GM21619 (cell line): Measurements from ENCODE around the gene MSMO1.
"Not testable (repeated sequence)": the region's sequence is repeated elsewhere in the genome, so short reads cannot be mapped to it uniquely, and the experiment has no call there.

Experiments
- ATAC-seq: cut with Tn5 transposase; IDR thresholded peaks from one replicate; pipeline ENCODE4 v1.9.1; 2021; ENCODE audit not compliant: unreplicated experiment

The MSMO1 gene

DNA sequence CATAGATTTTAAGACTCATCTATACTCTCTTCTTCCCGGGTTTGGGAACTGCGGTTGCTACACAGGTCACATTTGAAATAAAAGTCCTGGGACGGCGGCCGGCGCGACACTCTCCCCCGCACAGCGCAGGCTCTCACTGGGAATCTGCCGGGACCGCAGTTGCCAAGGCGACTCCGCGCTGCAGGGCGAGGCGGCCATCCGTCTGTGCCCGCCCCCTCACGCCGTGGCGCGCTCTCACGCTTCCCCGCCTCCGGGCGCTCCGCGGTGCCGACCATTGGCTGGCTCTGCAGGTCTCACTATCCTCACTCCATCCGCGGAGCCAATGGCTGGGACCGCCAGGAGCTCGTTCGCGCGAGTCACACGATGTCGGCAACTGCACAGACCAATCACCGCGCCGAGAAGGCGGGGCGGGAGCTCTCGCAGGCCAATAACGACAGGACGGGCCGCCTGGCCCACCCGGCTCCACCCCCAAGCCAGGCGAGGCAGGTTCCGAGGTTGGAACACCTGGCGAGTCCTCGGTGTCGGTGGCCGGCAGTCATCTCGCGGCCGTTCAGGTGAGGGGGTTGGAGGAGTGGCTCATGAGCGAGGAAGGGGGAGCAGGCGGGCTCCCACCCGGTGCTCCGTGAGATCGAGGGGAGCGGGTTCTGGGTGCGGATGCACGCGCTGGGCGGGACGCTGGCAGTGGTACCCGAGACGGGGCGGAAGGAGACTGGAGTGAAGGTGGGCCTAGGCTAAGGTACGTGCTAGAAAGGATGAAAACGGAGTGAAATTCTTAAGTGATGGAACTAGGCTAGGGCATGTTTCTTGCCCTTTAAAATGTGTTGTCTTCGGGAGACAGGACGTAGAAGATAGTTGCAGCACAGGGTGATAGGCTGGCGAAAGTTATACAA lies at the start of gene MSMO1:
MSMO1 (plus strand) TSS at position 459 of the 890 bp plus-strand sequence. CDS start 5,702 bp downstream, outside the sequence.
- ATAC-seq, result peak; percentile 97

DNA sequence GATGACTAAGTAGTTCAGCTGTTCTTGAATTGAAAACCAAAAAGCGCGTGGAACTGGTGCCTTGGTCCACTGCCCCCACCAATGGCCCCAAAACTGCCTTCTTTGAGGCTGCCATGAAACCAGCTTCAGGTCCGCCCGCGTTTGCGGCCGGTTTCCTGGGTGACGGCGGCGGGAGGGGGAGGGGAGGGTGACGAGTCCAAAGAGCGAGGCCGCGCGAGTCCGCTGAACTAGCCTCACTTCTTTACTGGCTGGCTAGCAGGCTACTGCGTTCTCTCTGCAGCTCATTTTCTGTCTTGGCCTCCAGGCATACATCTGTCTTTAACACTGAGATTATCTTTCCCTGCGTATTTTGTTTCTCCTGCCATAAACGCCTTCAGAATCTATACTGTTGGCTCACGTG lies 47.9 kb upstream of the MSMO1 start:
- ATAC-seq, result not testable (repeated sequence)

DNA sequence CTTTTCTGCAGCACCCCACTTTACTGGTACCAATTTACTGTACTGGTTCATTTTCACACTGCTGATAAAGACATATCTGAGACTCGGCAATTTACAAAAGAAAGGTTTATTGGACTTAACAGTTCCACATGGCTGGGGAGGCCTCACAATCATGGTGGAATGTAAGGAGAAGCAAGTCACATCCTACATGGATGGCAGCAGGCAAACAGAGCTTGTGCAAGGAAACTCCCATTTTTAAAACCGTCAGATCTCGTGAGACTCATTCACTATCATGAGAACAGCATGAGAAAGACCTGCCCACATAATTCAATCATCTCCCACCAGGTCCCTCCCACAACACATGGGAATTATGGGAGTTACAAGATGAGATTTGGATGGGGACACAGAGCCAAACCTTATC lies 42.8 kb upstream of the MSMO1 start:
- not testable (repeated sequence) for ATAC-seq

DNA sequence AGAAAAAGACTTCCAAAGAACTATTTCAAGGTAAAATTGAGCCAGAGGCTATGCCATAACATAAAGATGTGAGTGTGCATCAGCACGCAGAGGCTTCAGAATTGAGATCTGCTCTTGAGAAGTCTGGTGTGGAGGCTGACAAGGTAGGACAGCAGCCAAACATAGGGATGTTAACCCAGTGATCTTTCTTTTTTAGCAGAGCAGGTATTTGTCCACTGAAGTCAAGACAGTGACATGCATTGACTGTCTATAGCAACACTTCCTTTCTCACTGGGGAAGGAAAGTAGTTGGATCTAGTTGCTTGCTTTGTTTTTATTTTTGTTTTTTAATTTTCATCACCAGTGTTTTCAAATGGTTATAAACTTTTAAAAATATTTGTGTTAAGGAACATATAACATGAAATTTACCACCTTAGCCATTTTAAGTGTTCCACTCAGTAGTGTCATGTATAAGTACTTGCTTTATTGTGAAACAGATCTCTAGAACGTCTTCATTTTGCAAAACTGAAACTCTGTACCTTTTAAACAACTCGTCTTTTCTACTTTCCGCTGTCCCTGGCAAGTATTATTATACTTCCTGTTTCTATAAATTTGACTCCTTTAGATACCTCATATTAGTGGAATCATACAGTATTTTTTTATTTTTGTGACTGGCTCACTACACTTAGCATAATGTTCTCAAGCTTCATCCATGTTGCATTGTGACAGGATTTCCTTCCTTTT lies 40.7 kb upstream of the MSMO1 start:
- peak; percentile 77 for ATAC-seq

DNA sequence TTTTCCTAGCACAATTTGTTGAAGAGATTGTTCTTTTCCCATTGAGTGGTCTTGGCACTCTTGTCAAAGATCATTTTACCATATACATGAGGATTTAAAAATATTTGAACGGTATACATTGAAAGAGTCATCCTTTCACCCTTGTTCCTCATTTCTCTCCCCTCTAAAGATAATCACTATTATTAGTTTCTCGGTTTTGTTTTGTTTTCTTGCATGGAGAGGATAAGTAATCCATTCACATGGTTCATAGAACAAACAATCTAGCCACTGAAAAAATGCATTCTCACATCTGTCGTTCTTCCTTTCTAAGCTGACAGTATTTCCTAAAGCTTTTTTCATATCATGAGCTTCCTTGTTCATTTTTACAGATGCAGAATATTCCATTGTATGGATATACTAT lies 39.2 kb upstream of the MSMO1 start:
- peak; percentile 54 for ATAC-seq

DNA sequence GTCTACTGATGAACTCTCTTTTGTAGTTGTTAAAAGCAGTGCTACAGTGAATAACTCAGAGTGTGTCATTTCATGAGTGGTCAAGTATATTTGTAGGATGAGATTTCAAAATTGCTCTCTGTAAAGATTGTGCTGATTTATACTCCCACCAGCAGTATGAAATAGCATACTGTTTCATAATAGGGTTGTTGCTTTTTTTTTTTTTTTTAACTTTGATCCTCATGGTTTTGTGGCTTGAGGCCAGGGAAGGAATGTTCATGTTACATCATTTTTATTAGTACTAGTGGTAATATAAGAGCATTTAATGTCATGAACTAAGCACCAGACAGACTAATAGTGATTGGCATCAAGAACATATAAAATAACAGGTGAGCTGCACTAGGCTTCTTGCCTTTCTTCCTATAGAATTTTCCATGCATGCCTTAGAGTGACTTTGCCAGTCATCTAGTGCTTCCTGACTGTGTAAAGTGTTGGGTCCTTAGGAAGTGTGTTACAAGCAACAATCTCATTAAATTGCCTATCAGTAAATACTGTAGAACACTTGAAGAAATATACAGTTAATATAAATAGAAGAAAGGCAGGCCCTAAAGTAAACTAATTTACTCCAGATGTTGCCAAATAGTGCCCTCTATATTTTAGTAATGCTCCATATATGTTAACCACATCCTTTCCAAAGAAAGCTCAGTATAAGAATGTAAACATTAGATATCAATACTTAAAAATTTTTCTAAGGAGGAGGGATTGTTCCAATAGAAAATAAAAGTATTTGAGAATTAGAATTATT lies 38.6 kb upstream of the MSMO1 start:
- ATAC-seq, result peak; percentile 25

DNA sequence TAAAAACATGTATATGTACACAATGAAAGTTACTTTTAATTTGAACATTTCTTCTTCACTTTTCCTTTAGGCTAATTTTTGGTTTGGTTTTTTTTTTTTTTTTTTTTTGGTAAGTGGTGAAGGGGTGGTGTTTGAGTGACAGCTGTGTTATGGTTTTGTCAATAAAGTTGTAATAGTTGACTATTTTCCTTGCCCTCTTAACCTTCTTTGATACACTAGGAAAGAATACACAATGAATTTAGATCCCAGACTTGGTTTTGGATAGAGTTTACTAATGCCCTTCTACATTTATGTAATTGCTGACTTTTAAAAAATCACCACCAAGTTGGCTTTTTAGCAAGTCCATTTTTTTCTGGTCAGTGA lies 38.1 kb upstream of the MSMO1 start:
- ATAC-seq, result no peak

DNA sequence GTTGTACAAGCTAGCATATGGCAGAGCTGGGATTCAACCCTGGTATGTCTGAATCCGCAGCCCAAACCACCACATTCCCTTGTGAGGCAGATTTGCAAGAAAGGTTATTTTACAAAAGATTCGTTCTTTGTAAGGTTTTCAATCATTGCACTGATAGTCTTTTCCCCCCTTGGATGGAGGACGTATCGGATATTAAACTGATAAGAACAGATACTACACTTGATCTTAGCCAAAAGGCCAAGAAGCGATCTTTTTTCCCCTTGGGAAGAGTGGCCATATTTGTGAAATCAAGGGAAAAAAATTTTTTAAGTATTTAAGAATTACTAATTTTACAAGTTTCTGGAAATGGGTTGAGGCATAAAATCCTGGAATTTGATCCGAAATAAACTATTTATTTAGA lies 34.4 kb upstream of the MSMO1 start:
- ATAC-seq, result no peak

DNA sequence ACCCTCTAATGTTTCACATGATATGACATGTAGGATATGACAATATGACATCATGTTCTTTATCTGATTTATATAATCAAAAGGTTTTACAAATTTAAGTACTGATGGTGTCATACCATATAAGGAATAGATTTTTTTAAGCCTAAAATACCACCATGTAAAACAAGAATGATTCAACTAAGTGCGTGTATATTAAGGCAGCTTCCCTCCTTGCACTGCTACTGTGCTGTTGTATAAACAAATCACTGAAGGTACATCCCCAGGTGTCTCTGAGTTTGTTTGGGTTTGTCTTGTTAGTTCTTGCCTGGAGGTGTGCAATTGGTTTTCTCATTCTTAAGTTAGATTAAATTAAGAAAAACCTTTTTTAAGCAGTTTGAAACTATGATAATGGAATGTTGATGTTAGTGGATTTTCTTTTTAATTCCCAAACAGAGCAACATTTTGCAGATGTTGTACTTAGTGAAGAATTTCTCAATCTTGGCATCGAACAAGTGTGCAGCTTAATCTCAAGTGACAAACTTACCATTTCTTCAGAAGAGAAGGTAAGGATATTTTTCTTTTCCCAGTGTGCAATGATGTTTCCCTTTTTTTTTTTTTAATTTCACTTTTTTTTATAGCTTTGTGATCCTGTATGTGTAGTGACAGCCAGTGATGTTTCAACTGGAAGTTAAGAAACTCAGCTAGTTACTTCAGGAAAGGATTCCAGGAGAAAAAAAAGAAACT lies 33.4 kb upstream of the MSMO1 start:
- no peak for ATAC-seq

DNA sequence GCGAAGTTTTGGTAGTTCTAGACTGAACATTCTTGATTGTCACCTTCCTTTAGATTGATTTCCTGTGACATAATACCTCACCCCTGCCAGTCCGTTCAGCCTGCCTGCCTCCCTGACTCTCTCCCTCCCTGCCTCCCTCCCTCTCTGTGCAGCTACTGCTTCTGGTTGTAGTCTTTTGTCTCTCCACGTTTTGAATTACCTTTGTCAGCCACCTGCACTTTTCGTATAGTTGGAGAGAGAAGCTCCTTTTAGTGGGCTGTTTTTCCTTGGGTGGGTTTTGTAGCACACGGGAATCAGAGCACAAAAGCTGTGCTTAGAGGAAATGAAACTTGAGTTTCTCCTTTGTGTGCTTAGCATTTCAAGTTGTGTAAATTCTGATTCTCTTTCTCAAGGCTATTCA lies 32.6 kb upstream of the MSMO1 start:
- peak; percentile 95 for ATAC-seq

DNA sequence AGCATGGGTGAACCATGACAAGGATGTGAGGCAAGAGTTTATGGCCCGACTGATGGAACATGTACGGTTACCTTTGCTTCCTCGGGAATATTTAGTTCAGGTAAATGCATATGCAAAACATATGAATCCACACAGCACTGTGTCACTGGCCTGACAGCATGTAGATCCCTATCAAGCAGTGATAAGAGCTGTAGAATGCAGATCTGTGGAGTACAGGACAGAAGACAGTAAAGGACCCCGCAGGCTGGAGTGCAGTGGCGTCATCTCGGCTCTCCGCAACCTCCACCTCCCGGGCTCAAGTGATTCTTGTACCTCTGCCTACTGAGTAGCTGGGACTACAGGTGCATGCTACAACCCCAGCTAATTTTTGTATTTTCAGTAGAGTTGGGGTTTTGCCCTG lies 29.8 kb upstream of the MSMO1 start:
- no peak for ATAC-seq

DNA sequence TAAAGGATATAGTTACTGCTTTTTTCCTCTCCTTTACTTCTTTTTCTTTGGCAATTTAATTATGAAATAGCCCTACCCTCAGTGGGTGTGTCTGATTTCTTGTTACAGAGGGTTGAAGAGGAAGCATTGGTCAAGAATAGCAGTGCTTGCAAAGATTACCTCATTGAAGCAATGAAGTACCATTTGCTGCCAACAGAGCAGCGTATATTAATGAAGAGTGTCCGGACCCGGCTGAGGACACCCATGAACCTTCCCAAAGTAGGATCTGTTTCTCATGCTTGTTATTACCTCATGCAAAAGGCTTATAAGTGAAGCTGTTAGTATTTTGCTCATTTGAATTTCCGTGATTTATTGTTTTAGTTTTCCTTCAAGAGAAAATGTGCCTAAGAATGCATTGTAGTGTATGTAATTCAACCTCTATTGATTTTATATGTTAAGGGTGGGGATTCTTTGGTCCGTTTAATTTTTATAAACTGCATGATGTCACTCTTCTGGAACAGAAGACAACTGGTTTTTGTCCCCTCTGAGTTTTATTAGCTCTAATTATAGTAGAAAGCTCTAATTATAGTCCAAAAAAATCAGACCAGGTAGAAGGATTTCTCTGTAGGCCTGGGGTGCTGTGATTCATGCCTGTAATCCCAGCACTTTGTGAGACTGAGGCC lies 27.9 kb upstream of the MSMO1 start:
- no peak for ATAC-seq

DNA sequence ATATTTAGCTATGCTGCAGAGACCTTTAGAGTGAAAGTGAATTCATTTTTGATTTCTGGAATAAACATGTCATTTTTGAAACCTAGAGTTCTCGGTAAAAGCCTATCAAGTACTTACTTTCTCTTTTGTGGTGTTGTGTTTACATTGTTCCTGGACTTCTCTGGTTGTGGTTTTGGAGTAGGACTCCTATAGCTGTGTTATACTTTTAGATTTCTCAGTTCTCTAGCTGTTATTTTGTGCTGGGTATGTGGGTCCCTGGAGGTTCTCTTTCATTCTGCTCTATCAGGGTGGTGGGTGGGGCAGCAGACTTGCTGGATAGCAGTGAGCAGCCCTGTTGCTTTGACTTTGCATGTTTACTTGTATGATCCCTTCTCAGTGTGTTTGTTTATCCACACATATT lies 25.6 kb upstream of the MSMO1 start:
- peak; percentile 93 for ATAC-seq

DNA sequence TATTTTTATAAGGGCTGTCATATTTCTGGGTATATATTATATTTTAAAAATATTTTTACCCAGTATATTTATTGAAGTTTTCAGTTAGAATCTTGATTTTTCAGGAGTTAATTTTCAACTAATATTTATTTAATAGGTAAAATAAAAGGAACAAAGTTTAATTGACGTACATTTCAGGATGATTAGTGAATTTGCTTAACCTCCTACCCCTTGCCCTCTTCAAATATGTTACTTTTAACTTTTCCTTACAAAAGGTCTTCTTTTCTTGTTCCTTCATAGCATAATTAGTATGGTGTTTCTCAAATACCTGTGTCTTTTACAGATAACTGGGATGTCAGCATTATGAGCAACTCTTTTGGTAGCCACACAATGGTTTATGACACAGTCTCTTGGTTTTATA lies 24.8 kb upstream of the MSMO1 start:
- ATAC-seq, result no peak

DNA sequence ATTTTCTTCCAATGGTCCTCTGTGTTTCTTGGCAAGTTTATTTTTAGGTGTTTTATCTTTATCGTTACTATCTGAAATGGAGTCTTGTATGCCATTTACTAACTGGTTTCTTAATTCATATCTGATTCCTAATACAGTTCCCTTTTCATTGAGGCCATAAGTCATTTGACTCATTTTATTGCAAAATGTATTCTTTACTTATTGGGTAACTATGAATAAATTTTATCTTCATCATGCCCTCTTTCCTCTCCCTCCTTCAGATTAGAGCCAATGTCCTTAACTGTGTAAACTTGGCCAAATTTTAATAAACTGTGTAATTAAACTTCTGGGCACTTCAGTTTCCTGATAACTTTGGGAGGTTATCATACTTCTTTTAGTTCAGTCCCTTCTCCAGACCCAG lies 19.3 kb upstream of the MSMO1 start:
- no peak for ATAC-seq

DNA sequence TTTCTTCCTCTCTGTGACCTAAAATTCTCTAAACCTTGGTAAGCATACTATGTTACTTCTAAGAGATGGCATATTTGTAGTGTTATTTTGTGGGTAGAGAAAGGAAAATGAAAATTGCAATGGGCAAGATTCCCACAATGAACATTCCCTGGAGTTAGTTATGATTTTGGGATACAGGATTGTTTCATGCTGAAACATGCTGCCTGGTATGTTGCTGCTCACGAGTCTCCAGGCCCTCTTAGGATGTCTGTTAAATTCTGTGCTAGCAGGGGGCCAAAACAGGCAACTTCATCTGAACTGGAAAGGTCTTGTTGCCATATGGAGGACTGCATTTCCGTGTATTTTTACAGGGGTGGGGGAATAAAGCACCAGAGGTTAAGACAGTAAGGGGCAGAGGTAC lies 18.9 kb upstream of the MSMO1 start:
- ATAC-seq, result no peak

DNA sequence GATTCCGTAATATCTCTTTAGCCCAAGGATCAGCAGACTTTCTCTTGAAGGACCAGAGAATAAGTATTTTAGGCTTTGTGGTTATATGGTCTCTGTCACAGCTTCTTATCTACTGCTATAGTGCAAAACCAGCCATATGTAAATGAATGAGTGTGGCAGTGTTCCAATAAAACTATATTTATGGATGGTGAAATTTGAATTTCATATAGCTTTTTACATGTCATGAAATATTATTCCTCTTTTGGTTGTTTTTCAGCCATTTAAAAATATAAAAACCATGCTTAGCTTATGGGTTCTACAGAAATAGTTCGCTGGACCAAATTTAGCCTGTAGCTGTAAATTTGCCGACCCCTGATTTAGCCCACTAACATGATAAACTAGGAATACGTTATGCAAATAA lies 18.0 kb upstream of the MSMO1 start:
- ATAC-seq, result no peak

DNA sequence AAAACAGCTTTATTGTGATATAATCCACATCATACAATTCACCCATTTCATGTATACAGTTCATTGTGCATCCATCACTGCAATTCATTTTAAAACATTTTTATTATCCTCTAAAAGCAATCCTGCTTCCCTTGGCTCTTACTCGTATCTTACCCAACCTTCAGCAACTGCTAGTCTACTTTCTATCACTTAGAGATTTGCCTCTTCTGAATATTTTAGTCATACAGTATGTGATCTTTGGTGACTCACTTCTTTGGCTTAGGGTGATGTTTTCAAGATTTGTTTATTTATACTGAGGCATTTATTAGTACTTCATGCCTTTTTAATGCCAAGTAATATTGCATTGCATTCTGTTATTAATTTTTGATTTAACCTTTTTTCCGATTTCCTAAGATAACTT lies 15.0 kb upstream of the MSMO1 start:
- no peak for ATAC-seq

DNA sequence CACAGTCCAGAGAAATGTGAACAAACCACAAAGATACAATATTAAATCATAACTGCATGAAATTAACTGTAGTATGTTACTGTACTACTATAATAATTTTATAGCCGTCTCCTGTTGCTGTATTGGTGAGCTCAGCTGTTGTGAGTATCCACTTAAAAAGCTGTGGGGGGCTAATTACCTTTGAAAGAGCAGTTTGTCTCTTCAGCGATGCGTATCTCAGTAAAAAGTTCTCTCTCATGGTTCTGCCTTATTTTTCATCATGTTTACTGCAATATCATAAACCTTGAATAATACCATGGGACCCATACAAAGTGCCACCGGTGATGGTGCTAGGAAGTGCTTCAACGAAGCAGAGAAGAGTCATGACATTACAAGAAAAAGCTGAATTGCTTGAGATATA lies 8.4 kb upstream of the MSMO1 start:
- no peak for ATAC-seq

DNA sequence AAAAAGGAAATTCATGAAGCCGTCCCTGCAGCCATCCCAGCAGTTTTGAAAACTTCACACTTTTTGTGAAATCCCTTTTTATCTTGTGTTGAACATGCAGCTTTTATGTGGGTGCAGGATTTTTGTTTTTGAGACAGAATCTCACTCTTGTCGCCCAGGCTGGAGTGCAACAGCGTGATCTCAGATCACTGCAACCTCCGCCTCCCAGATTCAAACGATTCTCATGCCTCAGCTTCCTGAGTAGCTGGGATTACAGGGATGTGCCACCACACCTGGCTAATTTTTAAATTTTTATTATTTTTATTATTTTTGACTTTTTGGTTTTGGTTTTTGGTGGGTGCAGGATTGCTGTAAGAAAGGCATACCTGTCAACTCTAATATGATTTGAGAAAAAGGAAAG lies 8.0 kb upstream of the MSMO1 start:
- no peak for ATAC-seq
